ENCODE data around the gene TEAD1. TPM values are rescaled to one million over a fixed set of nuclear protein-coding genes. Genes with fewer than 3 reads are reported as not detected.
A peak's percentile ranks its signal among the peaks of the same experiment; 100 is the strongest.

TEAD1 gene
- total RNA-seq, 6 experiments from 2014 or later, result 28.3 to 41.5 (median 32.2) TPM

GRCh38 chr11:12909879-12910278, 235.7 kb downstream of the TEAD1 start:
- intact Hi-C loops (cut with DNase I), result no loop called here
- no peaks in the 10 kb centered on the region for H3K4me1 ChIP-seq
- H3K36me3 ChIP-seq, result peaks cover 0 to 3% (median 0%) of the 10 kb centered on the region in 4 donors
- H3K4me3 ChIP-seq, result no peak overlapping the region
- no peak for TF ChIP-seq CTCF (IDR thresholded peaks at IDR 0.05)
- no peak for TF ChIP-seq POLR2A (IDR thresholded peaks at IDR 0.05)
- no peaks in the 10 kb centered on the region for H3K9me3 ChIP-seq
- DNase-seq (no peak), ATAC-seq (no peak)
- H3K27ac ChIP-seq, result no peak overlapping the region
- no peaks in the 10 kb centered on the region for H3K27me3 ChIP-seq
- WGBS (ENCODE audit: insufficient coverage, low coverage, low lambda C conversion rate, missing lambda C conversion rate), result 82% methylated on average over 2 of the region's 2 CpGs

GRCh38 chr11:12914400-12914912, 240.2 kb downstream of the TEAD1 start:
- WGBS (ENCODE audit: insufficient coverage, low coverage, low lambda C conversion rate, missing lambda C conversion rate), result 85% methylated on average over 4 of the region's 11 CpGs
- no peak overlapping the region for H3K27ac ChIP-seq
- no peaks in the 10 kb centered on the region for H3K4me1 ChIP-seq
- peak in 2 of 4 donors; percentile 30 to 60 for ATAC-seq
- peaks cover 0 to 3% (median 0%) of the 10 kb centered on the region in 4 donors for H3K36me3 ChIP-seq
- DNase-seq, result no peak
- H3K4me3 ChIP-seq, result no peak overlapping the region
- intact Hi-C loops (cut with DNase I), result no loop called here
- H3K27me3 ChIP-seq, result no peaks in the 10 kb centered on the region
- no peaks in the 10 kb centered on the region for H3K9me3 ChIP-seq
- TF ChIP-seq POLR2A (IDR thresholded peaks at IDR 0.05) (no peak), CTCF (IDR thresholded peaks at IDR 0.05) (peak in 2 of 4 donors; percentile 27 to 35)

- no peaks in the 10 kb centered on the region for H3K27me3 ChIP-seq
- WGBS (ENCODE audit: insufficient coverage, low coverage, low lambda C conversion rate, missing lambda C conversion rate), result 100% methylated on average over 1 of the region's 7 CpGs
- no peaks in the 10 kb centered on the region for H3K4me1 ChIP-seq
- intact Hi-C loops (cut with DNase I), result no loop called here
- H3K27ac ChIP-seq, result no peak overlapping the region
- no peak overlapping the region for H3K4me3 ChIP-seq
- TF ChIP-seq CTCF (IDR thresholded peaks at IDR 0.05), result no peak
- no peak for TF ChIP-seq POLR2A (IDR thresholded peaks at IDR 0.05)
- H3K36me3 ChIP-seq, result peaks cover 0 to 3% (median 0%) of the 10 kb centered on the region in 4 donors
- no peaks in the 10 kb centered on the region for H3K9me3 ChIP-seq
- no peak for ATAC-seq
- DNase-seq, result no peak
These were observed 240.9 kb downstream of the TEAD1 start for GRCh38 chr11:12915093-12915492.

GRCh38 chr11:12917822-12918221, 243.6 kb downstream of the TEAD1 start:
- Histone ChIP-seq H3K4me3 (no peak overlapping the region), H3K36me3 (peaks cover 0 to 3% (median 0%) of the 10 kb centered on the region in 4 donors), H3K27ac (no peak overlapping the region), H3K4me1 (no peaks in the 10 kb centered on the region), H3K27me3 (no peaks in the 10 kb centered on the region), H3K9me3 (no peaks in the 10 kb centered on the region)
- intact Hi-C loops (cut with DNase I), result no loop called here
- no peak for DNase-seq
- WGBS (ENCODE audit: insufficient coverage, low coverage, low lambda C conversion rate, missing lambda C conversion rate), result 38% methylated on average over 1 of the region's 1 CpG
- ATAC-seq, result no peak
- TF ChIP-seq POLR2A (IDR thresholded peaks at IDR 0.05), result no peak
- no peak for TF ChIP-seq CTCF (IDR thresholded peaks at IDR 0.05)

- no peak for ATAC-seq
- H3K4me1 ChIP-seq, result no peaks in the 10 kb centered on the region
- 91% methylated on average over 4 of the region's 4 CpGs for WGBS (ENCODE audit: insufficient coverage, low coverage, low lambda C conversion rate, missing lambda C conversion rate)
- no peak overlapping the region for H3K27ac ChIP-seq
- no peak for TF ChIP-seq POLR2A (IDR thresholded peaks at IDR 0.05)
- TF ChIP-seq CTCF (IDR thresholded peaks at IDR 0.05), result no peak
- H3K36me3 ChIP-seq, result no peaks in the 10 kb centered on the region
- no peak for DNase-seq
- no peak overlapping the region for H3K4me3 ChIP-seq
- no peaks in the 10 kb centered on the region for H3K9me3 ChIP-seq
- no peaks in the 10 kb centered on the region for H3K27me3 ChIP-seq
- intact Hi-C loops (cut with DNase I), result no loop called here
These were observed 244.4 kb downstream of the TEAD1 start for GRCh38 chr11:12918667-12919066.
